Measurements from ENCODE around the gene PDZD4.

DNA sequence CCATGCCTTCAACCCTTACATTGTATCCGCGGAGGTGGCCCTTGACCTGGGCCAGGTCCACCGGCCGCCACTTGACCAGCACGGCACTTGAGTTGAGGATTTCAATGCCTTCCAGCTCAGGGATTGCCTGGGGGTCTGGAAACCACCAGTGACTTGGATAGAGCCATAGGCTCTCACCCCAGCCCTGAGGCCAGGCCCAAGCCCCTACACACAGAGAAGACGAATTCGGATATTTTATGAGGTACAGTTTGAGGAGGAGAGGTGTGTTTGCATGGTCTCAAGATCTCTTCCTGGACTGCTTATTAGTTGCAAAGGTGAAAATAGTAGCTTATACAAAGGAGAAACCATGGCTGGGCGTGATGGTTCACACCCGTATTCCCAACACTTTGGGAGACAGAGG is 35.3 kb upstream of the PDZD4 start:
- no peak for TF ChIP-seq FOXM1 (IDR thresholded peaks at IDR 0.05; ENCODE audit: borderline replicate concordance)
- TF ChIP-seq ELF4 (IDR thresholded peaks at IDR 0.05): no peak
- TF ChIP-seq HDGF (IDR thresholded peaks at IDR 0.05; ENCODE audit: borderline replicate concordance): no peak
- no peak for TF ChIP-seq BHLHE40 (IDR thresholded peaks at IDR 0.05; ENCODE audit: borderline replicate concordance)
- TF ChIP-seq SP1 (IDR thresholded peaks at IDR 0.05): no peak
- no peak for TF ChIP-seq TARDBP (IDR thresholded peaks at IDR 0.05)
- no peak for TF ChIP-seq L3MBTL2 (conservative IDR thresholded peaks at IDR 0.05)
- TF ChIP-seq ZNF384 (IDR thresholded peaks at IDR 0.05): no peak
- no peak for TF ChIP-seq ARNT (IDR thresholded peaks at IDR 0.05)
